ENCODE data around the gene SMIM11.

SMIM11 gene

DNA sequence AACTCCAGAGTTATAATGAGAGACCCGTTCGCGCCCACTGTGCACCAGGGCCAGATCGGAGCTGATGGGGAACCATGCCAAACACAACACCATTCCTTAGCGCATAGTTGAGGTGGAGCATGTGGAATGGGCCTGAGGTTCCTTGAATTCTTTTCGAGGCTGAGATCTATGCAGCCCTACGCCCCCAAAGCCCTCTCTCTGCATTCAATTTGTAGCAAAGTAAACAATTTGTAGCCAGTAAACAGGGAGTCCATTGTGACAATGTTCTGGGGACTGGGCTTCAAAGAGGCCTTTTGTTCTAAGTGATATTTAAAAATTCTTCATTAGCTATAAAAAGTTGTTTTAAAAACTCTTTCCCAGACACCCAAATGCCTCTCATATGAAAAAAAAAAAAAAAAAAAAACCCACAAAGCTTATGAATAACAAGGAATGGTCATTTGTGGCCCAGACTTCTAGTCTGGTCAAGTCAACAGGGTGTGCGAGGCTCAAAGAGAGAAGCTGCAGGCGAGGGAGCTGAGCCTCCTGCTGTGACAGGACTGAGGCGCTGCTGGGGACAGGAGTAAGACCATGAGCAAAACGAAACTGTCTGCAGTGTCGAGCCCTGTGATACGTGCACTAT, 42.1 kb upstream of the SMIM11 start:
- H3K9ac ChIP-seq (ENCODE audit: low read length): no peak overlapping the region
- H3K9me3 ChIP-seq (replicated peaks; ENCODE audit: insufficient read depth, low read length): no peaks in the 10 kb centered on the region
- H3K9me2 ChIP-seq (replicated peaks; ENCODE audit: insufficient read depth, low read length): no peaks in the 10 kb centered on the region
- no peaks in the 10 kb centered on the region for H3K4me1 ChIP-seq (ENCODE audit: low read length)
- DNase-seq: no peak
- H3K36me3 ChIP-seq (replicated peaks; ENCODE audit: insufficient read depth, low read length): no peaks in the 10 kb centered on the region
- no peaks in the 10 kb centered on the region for H3F3A ChIP-seq (ENCODE audit: insufficient read depth, low read length)
- TF ChIP-seq, protein P1, sequence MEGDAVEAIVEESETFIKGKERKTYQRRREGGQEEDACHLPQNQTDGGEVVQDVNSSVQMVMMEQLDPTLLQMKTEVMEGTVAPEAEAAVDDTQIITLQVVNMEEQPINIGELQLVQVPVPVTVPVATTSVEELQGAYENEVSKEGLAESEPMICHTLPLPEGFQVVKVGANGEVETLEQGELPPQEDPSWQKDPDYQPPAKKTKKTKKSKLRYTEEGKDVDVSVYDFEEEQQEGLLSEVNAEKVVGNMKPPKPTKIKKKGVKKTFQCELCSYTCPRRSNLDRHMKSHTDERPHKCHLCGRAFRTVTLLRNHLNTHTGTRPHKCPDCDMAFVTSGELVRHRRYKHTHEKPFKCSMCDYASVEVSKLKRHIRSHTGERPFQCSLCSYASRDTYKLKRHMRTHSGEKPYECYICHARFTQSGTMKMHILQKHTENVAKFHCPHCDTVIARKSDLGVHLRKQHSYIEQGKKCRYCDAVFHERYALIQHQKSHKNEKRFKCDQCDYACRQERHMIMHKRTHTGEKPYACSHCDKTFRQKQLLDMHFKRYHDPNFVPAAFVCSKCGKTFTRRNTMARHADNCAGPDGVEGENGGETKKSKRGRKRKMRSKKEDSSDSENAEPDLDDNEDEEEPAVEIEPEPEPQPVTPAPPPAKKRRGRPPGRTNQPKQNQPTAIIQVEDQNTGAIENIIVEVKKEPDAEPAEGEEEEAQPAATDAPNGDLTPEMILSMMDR (IDR thresholded peaks at IDR 0.05; ENCODE audit: low read length): no peak
- TF ChIP-seq EZH2 (optimal IDR thresholded peaks at IDR 0.05; ENCODE audit: low read depth, low read length) (no peak), EZH2phosphoT487 (IDR thresholded peaks at IDR 0.05; ENCODE audit: low read length) (no peak)
- no peaks in the 10 kb centered on the region for H4K20me1 ChIP-seq (ENCODE audit: insufficient read depth, low read length)
- no peak overlapping the region for H3K4me3 ChIP-seq (ENCODE audit: low read length)
- H3K27ac ChIP-seq (ENCODE audit: low read length): no peak overlapping the region
- no peaks in the 10 kb centered on the region for H3K27me3 ChIP-seq (replicated peaks; ENCODE audit: insufficient read depth, low read length)
- no peaks in the 10 kb centered on the region for H3K79me2 ChIP-seq (ENCODE audit: low read length)
- no peak overlapping the region for H3K4me2 ChIP-seq (ENCODE audit: low read depth, low read length)
- no peak overlapping the region for H2AFZ ChIP-seq (ENCODE audit: low read length)

DNA sequence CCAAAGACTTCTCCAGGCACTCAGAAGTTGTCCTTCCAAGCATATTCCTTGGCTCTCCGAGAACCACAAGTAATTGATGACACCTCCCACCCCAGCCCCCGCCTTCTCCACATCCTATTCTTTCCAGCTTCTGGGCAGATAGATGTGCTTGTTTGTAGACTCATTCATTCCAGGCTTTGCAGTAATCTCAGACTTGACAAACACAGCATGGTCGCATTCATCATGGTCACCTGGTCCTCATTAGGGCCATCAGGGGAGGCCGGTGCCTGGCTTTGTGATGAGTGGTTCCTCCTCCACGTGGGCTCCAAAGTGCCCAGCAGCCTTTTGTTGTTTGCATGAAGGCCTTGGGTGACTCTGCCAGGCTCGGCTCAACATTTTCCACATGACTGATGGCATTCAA, 40.0 kb upstream of the SMIM11 start:
- Histone ChIP-seq H4K20me1 (ENCODE audit: insufficient read depth, low read length) (no peaks in the 10 kb centered on the region), H2AFZ (ENCODE audit: low read length) (no peak overlapping the region), H3K27me3 (replicated peaks; ENCODE audit: insufficient read depth, low read length) (no peaks in the 10 kb centered on the region), H3K36me3 (replicated peaks; ENCODE audit: insufficient read depth, low read length) (no peaks in the 10 kb centered on the region), H3K9me3 (replicated peaks; ENCODE audit: insufficient read depth, low read length) (no peaks in the 10 kb centered on the region), H3K9ac (ENCODE audit: low read length) (no peak overlapping the region), H3K79me2 (ENCODE audit: low read length) (no peaks in the 10 kb centered on the region), H3F3A (ENCODE audit: insufficient read depth, low read length) (no peaks in the 10 kb centered on the region), H3K27ac (ENCODE audit: low read length) (no peak overlapping the region), H3K4me1 (ENCODE audit: low read length) (no peaks in the 10 kb centered on the region), H3K9me2 (replicated peaks; ENCODE audit: insufficient read depth, low read length) (no peaks in the 10 kb centered on the region), H3K4me3 (ENCODE audit: low read length) (no peak overlapping the region), H3K4me2 (ENCODE audit: low read depth, low read length) (no peak overlapping the region)
- TF ChIP-seq, protein P1 (IDR thresholded peaks at IDR 0.05; ENCODE audit: low read length): no peak
- TF ChIP-seq EZH2 (optimal IDR thresholded peaks at IDR 0.05; ENCODE audit: low read depth, low read length): no peak
- no peak for TF ChIP-seq EZH2phosphoT487 (IDR thresholded peaks at IDR 0.05; ENCODE audit: low read length)
- DNase-seq: no peak

DNA sequence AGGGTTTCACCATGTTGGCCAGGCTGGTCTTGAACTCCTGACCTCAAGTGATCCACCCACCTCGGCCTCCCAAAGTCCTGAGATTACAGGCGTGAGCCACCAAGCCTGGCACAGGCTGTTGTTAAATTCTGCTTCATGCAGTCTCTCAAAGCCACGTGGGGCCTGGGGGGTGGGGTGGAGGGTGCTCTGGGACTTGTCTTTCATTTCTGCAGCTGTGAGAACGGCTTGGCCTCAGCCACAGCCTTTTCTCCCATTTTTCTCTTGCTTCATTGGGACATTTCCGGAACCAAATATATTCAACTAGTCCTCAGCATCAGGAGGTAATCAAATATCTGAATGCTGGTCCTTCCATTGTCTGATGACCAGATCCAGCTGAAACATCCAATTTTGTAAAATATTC, 39.1 kb upstream of the SMIM11 start:
- Histone ChIP-seq H2AFZ (ENCODE audit: low read length) (no peak overlapping the region), H4K20me1 (ENCODE audit: insufficient read depth, low read length) (no peaks in the 10 kb centered on the region), H3K9me2 (replicated peaks; ENCODE audit: insufficient read depth, low read length) (no peaks in the 10 kb centered on the region), H3F3A (ENCODE audit: insufficient read depth, low read length) (no peaks in the 10 kb centered on the region), H3K36me3 (replicated peaks; ENCODE audit: insufficient read depth, low read length) (no peaks in the 10 kb centered on the region), H3K4me3 (ENCODE audit: low read length) (no peak overlapping the region), H3K79me2 (ENCODE audit: low read length) (no peaks in the 10 kb centered on the region), H3K27me3 (replicated peaks; ENCODE audit: insufficient read depth, low read length) (no peaks in the 10 kb centered on the region), H3K9me3 (replicated peaks; ENCODE audit: insufficient read depth, low read length) (no peaks in the 10 kb centered on the region), H3K9ac (ENCODE audit: low read length) (no peak overlapping the region), H3K4me2 (ENCODE audit: low read depth, low read length) (no peak overlapping the region), H3K27ac (ENCODE audit: low read length) (no peak overlapping the region), H3K4me1 (ENCODE audit: low read length) (no peaks in the 10 kb centered on the region)
- DNase-seq: no peak
- TF ChIP-seq EZH2phosphoT487 (IDR thresholded peaks at IDR 0.05; ENCODE audit: low read length) (no peak), EZH2 (optimal IDR thresholded peaks at IDR 0.05; ENCODE audit: low read depth, low read length) (no peak)
- TF ChIP-seq, protein P1 (IDR thresholded peaks at IDR 0.05; ENCODE audit: low read length): no peak
